Neural crest cell (in vitro differentiated cells): ENCODE data around the gene CPD. TPM values are rescaled to one million over a fixed set of nuclear protein-coding genes. Genes with fewer than 3 reads are reported as not detected.

ENCODE experiments used
- DNase-seq: peaks from one replicate; pipeline ENCODE4 v3.0.0; 2021; ENCODE audit warnings: low read depth, mixed read lengths, low spot score
- H3K27ac Mint-ChIP-seq: one replicate; pipeline ENCODE4 v1.8.0; 2021; ENCODE audit warnings: mild to moderate bottlenecking, mixed read lengths; ENCODE audit not compliant: unreplicated experiment
- H3K27me3 Mint-ChIP-seq: 2 replicates; pipeline ENCODE4 v1.8.0; 2021; ENCODE audit warnings: low read depth, mild to moderate bottlenecking, mixed read lengths
- H3K36me3 Mint-ChIP-seq: 2 replicates; pipeline ENCODE4 v1.8.0; 2021; ENCODE audit warnings: low read depth, mild to moderate bottlenecking, mixed read lengths
- H3K4me1 Mint-ChIP-seq: 2 replicates; pipeline ENCODE4 v1.8.0; 2021; ENCODE audit warnings: mixed read lengths
- H3K4me3 Mint-ChIP-seq: one replicate; pipeline ENCODE4 v1.8.0; 2021; ENCODE audit warnings: mild to moderate bottlenecking, mixed read lengths
- H3K9me3 Mint-ChIP-seq: 2 replicates; pipeline ENCODE4 v1.8.0; 2021; ENCODE audit warnings: mixed read lengths
- long read RNA-seq: library from polyadenylated mRNA; unstranded; transcript quantifications from one replicate; pipeline ENCODE4 v2.0.0, GENCODE V29; 2020
- total RNA-seq: library from RNA; stranded (reverse); gene quantifications from 2 replicates; pipeline ENCODE4 v1.2.1, GENCODE V29; 2021
- TF ChIP-seq, protein P1 (sequence below): fragments of 200-600 bp; sonication (generic); conservative IDR thresholded peaks from 2 replicates; pipeline ENCODE4 v1.5.0; 2021; ENCODE audit warnings: antibody characterized with exemption, mild to moderate bottlenecking

Gene CPD
- 48.4 and 53.4 TPM in 2 replicates for total RNA-seq
- long read RNA-seq, full-length matches to known transcripts, result 1 of 20 reads
- long read RNA-seq, partial matches to known transcripts, result 17 of 20 reads
- long read RNA-seq, other reads (novel, unspliced or antisense), result 2 of 20 reads

DNA sequence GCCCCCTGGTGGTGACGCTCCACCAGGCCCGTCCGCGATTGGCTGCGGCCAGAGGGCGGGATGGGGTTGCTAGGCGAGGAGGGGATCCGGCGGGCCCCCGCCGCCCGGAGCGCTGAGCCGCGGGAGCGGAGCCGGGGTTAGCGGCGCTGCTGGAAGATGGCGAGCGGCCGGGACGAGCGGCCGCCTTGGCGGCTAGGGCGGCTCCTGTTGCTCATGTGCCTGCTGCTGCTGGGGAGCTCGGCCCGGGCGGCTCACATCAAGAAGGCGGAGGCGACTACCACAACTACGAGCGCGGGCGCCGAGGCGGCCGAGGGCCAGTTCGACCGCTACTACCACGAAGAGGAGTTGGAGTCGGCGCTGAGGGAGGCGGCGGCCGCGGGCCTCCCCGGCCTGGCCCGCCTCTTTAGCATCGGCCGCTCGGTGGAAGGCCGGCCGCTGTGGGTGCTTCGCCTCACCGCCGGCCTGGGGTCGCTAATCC lies at the start of gene CPD:
TSS of gene CPD (plus strand) at position 103 of the 478 bp plus-strand sequence. CDS start at position 157, 54 bp downstream.
- TF ChIP-seq, protein P1, sequence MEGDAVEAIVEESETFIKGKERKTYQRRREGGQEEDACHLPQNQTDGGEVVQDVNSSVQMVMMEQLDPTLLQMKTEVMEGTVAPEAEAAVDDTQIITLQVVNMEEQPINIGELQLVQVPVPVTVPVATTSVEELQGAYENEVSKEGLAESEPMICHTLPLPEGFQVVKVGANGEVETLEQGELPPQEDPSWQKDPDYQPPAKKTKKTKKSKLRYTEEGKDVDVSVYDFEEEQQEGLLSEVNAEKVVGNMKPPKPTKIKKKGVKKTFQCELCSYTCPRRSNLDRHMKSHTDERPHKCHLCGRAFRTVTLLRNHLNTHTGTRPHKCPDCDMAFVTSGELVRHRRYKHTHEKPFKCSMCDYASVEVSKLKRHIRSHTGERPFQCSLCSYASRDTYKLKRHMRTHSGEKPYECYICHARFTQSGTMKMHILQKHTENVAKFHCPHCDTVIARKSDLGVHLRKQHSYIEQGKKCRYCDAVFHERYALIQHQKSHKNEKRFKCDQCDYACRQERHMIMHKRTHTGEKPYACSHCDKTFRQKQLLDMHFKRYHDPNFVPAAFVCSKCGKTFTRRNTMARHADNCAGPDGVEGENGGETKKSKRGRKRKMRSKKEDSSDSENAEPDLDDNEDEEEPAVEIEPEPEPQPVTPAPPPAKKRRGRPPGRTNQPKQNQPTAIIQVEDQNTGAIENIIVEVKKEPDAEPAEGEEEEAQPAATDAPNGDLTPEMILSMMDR, result no peak
- peaks cover 18% of the 10 kb centered on the region for H3K27me3 Mint-ChIP-seq
- H3K9me3 Mint-ChIP-seq, result no peaks in the 10 kb centered on the region
- H3K36me3 Mint-ChIP-seq, result no peaks in the 10 kb centered on the region
- DNase-seq, result peak; percentile 97
- H3K4me3 Mint-ChIP-seq, result peak within 1 kb of the TSS; percentile 90
- peaks cover 53% of the 10 kb centered on the region for H3K4me1 Mint-ChIP-seq
- H3K27ac Mint-ChIP-seq, result peak within 1 kb of the TSS; percentile 39

DNA sequence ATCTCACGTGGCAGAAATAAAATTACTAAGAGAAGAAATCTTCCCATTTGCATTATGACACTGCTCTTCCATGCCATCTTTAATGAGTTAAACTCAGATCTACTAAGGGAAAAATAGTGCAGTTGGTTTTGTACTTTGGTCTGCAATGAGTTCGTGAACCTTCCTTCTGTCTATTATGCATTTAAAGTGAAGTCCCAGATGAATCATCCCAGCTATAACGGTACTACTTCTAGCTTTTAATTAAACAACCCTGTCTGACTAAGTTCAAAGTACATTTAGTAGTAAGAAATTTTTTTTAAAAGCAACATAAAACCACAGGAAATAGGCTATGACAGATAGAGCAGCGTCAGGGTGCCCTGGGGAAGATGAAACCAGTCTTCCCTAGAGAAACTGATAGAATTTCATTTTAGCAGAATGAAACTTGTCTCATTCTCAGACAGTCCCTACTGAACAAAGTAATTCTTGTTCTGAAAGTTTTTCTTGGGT lies 46.6 kb upstream of the CPD start:
- Mint-ChIP-seq H3K27ac (no peak overlapping the region), H3K4me3 (no peak overlapping the region), H3K9me3 (no peaks in the 10 kb centered on the region), H3K4me1 (peaks cover 9% of the 10 kb centered on the region), H3K36me3 (no peaks in the 10 kb centered on the region), H3K27me3 (peaks cover 7% of the 10 kb centered on the region)
- TF ChIP-seq, protein P1, result no peak
- no peak for DNase-seq

DNA sequence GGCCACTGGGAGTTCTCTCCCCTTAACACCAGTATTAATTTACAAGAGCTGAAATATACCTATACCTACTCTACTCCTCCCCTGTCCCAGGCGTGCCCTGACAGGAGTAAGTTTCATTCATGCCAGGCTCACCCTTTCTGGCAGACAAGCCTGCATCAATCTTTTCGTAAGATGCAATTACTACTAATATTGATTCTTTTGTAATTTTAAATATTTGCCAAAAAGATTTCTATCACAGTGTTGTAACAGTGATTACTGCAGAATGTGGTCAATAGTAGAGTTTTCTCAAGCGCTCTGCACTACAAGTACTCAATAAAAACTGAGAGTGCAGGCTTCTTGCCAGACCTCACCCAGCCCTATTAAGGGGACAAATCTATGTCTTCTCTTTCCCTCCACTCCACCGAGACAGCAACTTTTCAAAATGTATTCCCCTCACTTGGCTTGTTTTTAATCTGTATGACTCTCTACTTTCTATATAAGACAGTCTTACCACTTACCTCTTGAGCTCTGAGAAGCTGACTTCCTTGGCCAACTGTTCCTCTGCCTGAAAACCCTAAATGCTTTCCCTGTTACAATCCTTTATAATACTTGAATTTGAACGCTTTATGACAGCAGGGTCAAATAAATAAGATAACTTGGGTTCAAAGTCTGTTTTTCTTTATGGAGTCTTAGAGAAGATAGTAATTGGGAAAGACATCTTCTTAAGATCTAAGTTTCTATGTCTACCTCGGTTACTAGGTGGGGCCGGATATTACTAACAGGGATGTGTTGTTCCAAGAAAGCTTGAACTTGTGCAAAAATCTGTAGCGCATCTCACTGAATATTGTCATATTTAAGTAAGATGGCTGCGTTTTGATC lies 45.0 kb upstream of the CPD start, which contains the start of gene TMIGD1:
TSS of gene TMIGD1 (minus strand) at position 555 of the 858 bp plus-strand sequence. CDS start 1,924 bp downstream, outside the sequence.
- TF ChIP-seq, protein P1, result no peak
- Mint-ChIP-seq H3K36me3 (no peaks in the 10 kb centered on the region), H3K9me3 (no peaks in the 10 kb centered on the region), H3K4me3 (no peak within 1 kb of the TSS), H3K27ac (no peak within 1 kb of the TSS), H3K4me1 (peaks cover 18% of the 10 kb centered on the region), H3K27me3 (peaks cover 7% of the 10 kb centered on the region)
- no peak for DNase-seq

DNA sequence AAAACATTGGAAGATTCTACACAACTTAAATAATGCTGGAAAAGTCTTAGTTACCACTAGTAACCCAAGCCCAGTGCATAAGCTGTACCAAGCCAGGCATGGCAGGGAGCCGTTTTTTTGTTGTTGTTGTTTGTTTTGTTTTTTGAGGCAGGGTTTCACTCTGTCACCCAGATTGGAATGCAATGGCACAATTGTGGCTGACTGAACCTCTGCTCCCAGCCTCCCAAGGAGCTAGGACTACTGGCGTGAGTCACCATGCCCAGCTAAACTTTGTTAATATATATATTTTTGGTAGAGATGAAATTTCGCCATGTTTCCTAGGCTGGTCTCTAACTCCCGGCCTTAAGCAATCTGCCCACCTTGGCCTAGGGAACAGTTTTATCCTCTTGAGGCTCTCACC lies 44.3 kb upstream of the CPD start:
- TF ChIP-seq, protein P1, result no peak
- no peak for DNase-seq
- Mint-ChIP-seq H3K27me3 (peaks cover 2% of the 10 kb centered on the region), H3K4me1 (peaks cover 19% of the 10 kb centered on the region), H3K36me3 (no peaks in the 10 kb centered on the region), H3K9me3 (no peaks in the 10 kb centered on the region), H3K4me3 (no peak overlapping the region), H3K27ac (no peak overlapping the region)

DNA sequence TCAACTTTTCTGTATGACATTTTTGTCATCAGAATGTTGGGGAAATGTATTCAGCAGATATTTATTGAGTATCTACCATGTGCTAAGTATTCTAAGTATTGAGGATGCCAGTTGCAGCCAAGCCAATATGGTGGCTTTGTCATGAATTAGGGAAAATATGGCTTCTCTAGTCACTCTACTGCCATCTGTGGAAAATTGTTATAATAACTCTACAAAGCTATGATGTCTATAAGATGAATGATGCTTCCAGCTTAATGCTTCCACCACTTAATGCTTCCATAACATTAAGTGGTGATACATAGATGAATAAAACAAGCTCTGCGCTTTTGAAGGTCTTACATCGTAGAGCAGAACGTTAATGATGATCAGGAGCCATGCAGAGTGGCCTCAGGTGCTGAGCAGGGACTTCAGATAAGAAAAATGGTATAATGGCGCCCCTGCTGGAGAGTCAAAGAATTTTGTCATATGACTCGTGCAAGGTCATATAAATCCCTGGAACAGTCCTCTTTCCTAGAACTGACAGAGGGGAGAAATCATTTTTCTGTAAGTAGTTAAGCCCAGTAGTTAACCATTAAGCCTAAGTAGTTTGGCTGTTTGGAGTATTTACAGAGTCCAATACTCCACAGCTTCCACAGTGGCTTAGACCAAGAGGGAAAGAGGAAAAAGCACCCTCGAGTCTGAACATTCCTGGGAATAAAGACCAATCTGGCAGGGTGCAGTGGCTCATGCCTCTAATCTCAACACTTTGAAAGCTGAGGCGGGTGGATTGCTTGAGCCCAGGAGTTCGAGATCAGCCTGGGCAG lies 42.2 kb upstream of the CPD start:
- H3K9me3 Mint-ChIP-seq, result no peaks in the 10 kb centered on the region
- TF ChIP-seq, protein P1, result peak; percentile 77
- H3K4me3 Mint-ChIP-seq, result no peak overlapping the region
- H3K36me3 Mint-ChIP-seq, result no peaks in the 10 kb centered on the region
- DNase-seq, result peak; percentile 37
- H3K4me1 Mint-ChIP-seq, result peaks cover 31% of the 10 kb centered on the region
- no peaks in the 10 kb centered on the region for H3K27me3 Mint-ChIP-seq
- no peak overlapping the region for H3K27ac Mint-ChIP-seq
